CD4-positive, alpha-beta T cell (primary cell): ENCODE results near the gene ZNF500. TPM values are rescaled to one million over a fixed set of nuclear protein-coding genes. Genes with fewer than 3 reads are reported as not detected.

Experiments
- ATAC-seq: fragments of 200-7000 bp; cut with Tn5 transposase; one replicate; pipeline ENCODE4 v1.10.0; 2022; ENCODE audit warnings: mild to moderate bottlenecking; ENCODE audit not compliant: poor library complexity
- CTCF ChIA-PET: fragments of 350-600 bp; sonication (Branson Sonifier 250); formaldehyde crosslinking; loops from one replicate; lab custom pipeline; 2021; ENCODE audit warnings: antibody characterized with exemption, inconsistent platforms; lab: Charles Lee
- POLR2A ChIA-PET: fragments of 350-600 bp; sonication (Branson Sonifier 250); formaldehyde crosslinking; loops from one replicate; lab custom pipeline; 2021; ENCODE audit warnings: antibody characterized with exemption, inconsistent platforms; lab: Charles Lee
- DNase-seq, 14 experiments: peaks; one replicate each; pipeline ENCODE4 v3.0.0-alpha.2; 2013 to 2020; ENCODE audit warnings: mixed read lengths in 2 of 14
- H3K27ac ChIP-seq, 2 donors: one replicate each; pipeline versions ENCODE4 v1.5.1 to v1.7.0; 2013; ENCODE audit warnings: low read length in 2 of 2, low read depth in 1 of 2, mild to moderate bottlenecking in 1 of 2
- H3K27me3 ChIP-seq, 2 experiments: 1 replicate in 1 of 2; 2 replicates in 1 of 2; pipeline versions ENCODE4 v1.6.1 to v1.7.0; 2013; ENCODE audit warnings: low read length in 2 of 2, control low read depth in 1 of 2, mild to moderate bottlenecking in 1 of 2, moderate library complexity in 1 of 2; ENCODE audit not compliant: insufficient read depth in 2 of 2, control insufficient read depth in 1 of 2
- H3K36me3 ChIP-seq: one replicate; pipeline ENCODE4 v1.6.1; 2013; ENCODE audit warnings: low read length, control low read depth; ENCODE audit not compliant: insufficient read depth
- H3K4me1 ChIP-seq: one replicate; pipeline ENCODE4 v1.6.1; 2013; ENCODE audit warnings: low read length, control low read depth; ENCODE audit not compliant: insufficient read depth
- H3K4me3 ChIP-seq: one replicate; pipeline ENCODE4 v1.5.1; 2013; ENCODE audit warnings: mild to moderate bottlenecking, low read length, moderate library complexity
- H3K9me3 ChIP-seq, 2 experiments: 1 replicate in 1 of 2; 2 replicates in 1 of 2; pipeline versions ENCODE4 v1.6.1 to v1.7.0; 2013; ENCODE audit warnings: low read length in 2 of 2, mild to moderate bottlenecking in 2 of 2, control low read depth in 1 of 2, moderate library complexity in 1 of 2; ENCODE audit not compliant: control insufficient read depth in 1 of 2, insufficient read depth in 1 of 2
- H3K27ac Mint-ChIP-seq: one replicate; pipeline ENCODE4 v1.8.0; 2020; ENCODE audit warnings: mixed read lengths
- H3K27me3 Mint-ChIP-seq: one replicate; pipeline ENCODE4 v1.8.0; 2021; ENCODE audit warnings: mixed read lengths
- H3K36me3 Mint-ChIP-seq: one replicate; pipeline ENCODE4 v1.8.0; 2021; ENCODE audit warnings: low read depth, mixed read lengths
- H3K4me1 Mint-ChIP-seq: one replicate; pipeline ENCODE4 v1.8.0; 2021; ENCODE audit warnings: low read depth, mixed read lengths
- H3K4me3 Mint-ChIP-seq: one replicate; pipeline ENCODE4 v1.8.0; 2020; ENCODE audit warnings: mild to moderate bottlenecking, mixed read lengths
- H3K9me3 Mint-ChIP-seq: one replicate; pipeline ENCODE4 v1.8.0; 2020; ENCODE audit warnings: mixed read lengths
- CTCF ChIP-seq: fragments of 200-600 bp; IDR thresholded peaks from one replicate; pipeline ENCODE4 v1.8.0; 2022; ENCODE audit warnings: antibody characterized with exemption, mild to moderate bottlenecking
- intact Hi-C, 2 experiments: fragments of 100-400 bp; cut with DNase I in 1 of 2; cut with micrococcal nuclease in 1 of 2; formaldehyde crosslinking; loops; one replicate each; pipeline versions ENCODE4 v1.15.1 to v1.9.0; 2023 to 2025; cut with DNase I, micrococcal nuclease
- total RNA-seq, 174 experiments: library from RNA in 2 of 174; stranded (reverse) in 2 of 174; gene quantifications; one replicate each; pipeline ENCODE4 v1.2.3 and lab custom pipeline; 2021 to 2026

The ZNF500 gene
- total RNA-seq, 2 experiments from 2014 or later, result 11.8 to 12.4 TPM

DNA sequence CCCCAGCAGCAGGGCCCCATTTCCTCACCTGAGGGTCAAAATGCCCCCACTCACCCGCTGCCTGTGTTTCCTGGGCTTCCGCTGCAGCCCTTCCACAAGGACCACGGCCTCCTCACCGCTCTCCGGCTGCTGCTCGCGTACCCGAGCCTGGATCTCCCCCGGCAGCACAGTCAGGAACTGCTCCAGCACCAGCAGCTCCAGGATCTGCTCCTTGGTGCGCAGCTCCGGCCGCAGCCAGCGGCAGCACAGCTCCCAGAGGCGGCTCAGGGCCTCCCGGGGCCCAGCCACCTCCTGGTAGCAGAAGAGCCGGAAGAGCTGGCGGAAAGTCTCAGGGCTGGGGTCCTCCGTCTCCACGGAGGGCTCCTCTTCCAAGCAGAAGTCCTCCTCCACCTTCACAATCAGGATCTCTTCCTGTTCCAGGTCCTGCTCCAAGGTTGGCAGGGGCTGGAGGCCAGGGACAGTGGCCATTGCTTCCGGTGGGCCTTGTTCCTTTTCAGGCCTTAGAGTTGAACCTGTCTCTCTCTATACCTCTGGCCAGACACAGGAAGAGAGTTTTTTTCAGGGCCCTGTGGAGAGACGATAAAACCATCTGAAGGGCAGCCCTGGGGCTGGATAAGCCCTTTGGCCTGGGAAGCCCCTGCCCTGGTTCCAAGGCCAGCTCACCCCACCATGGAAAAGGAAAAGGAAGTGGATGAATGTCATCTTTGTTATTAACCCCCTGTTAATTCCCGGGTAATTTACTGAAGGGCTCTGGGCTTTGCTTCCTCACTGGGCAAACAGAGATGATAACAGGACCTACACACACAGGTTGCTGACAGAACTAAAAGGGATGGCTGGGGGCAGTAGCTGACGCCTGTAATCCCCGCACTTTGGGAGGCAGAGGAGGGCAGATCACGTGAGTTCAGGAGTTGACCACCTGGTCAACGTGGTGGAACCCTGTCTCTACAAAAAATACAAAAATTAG is 1.2 kb downstream of the ZNF500 start:
- Mint-ChIP-seq H3K4me1 (peaks cover 32% of the 10 kb centered on the region), H3K4me3 (peak overlapping the region; percentile 89), H3K27ac (peak overlapping the region; percentile 90), H3K36me3 (peaks cover 50% of the 10 kb centered on the region), H3K9me3 (no peaks in the 10 kb centered on the region), H3K27me3 (no peaks in the 10 kb centered on the region)
- Histone ChIP-seq H3K27ac (peak overlapping the region in 1 of 2 donors; percentile 25), H3K4me1 (peaks cover 41% of the 10 kb centered on the region), H3K36me3 (peaks cover 29% of the 10 kb centered on the region), H3K27me3 (no peaks in the 10 kb centered on the region), H3K4me3 (peak overlapping the region; percentile 80), H3K9me3 (no peaks in the 10 kb centered on the region)
- ChIA-PET CTCF (no interaction called here), POLR2A (interaction anchor here (1.2 to 3.5 kb wide), 6 partner anchors 31 to 149 kb away, joined by 3 to 61 read pairs (median 6); partner anchors contain the start of genes ANKS3, DNAAF8 and ROGDI)
- intact Hi-C loops, result loop anchor here (2.0 to 5.0 kb wide), 4 partner anchors 31 to 495 kb away; partner anchors contain the start of genes ANKS3 (in 1 of the 2), DNAAF8 (in 1 of the 2), EEF2KMT (in 1 of the 2) and MGRN1 (in 1 of the 2)
- no peak for TF ChIP-seq CTCF
- DNase-seq, result no peak
- ATAC-seq, result no peak

DNA sequence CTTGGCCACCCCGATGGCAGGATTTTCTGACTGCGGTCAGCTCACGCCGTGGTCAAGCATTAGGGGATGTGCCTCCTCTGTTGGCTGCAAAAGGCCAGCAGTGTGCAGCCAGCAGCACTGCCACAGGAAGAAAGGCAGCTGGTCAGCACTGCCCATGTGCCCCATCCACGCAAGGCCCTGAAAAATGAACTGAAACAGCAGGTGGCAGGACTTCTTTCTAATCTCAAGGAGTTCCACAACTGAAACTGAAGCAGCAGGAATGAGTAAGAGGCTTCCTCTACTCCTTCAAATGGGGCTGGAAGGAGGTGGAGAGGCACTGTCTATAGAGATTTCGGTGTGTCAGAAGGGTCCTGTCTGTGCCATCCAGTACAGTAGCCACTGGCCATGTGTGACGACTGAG is 3.2 kb downstream of the ZNF500 start:
- no peak overlapping the region for H3K27ac Mint-ChIP-seq
- no peak for ATAC-seq
- Histone ChIP-seq H3K36me3 (peaks cover 48% of the 10 kb centered on the region), H3K27ac (no peak overlapping the region), H3K27me3 (no peaks in the 10 kb centered on the region), H3K4me3 (no peak overlapping the region), H3K4me1 (peaks cover 35% of the 10 kb centered on the region), H3K9me3 (no peaks in the 10 kb centered on the region)
- ChIA-PET CTCF (no interaction called here), POLR2A (interaction anchor here (0.8 kb wide), 1 partner anchor 30 kb away, joined by 3 read pairs; the partner anchor contains the start of genes ANKS3 and DNAAF8)
- no peak for DNase-seq
- no peaks in the 10 kb centered on the region for H3K27me3 Mint-ChIP-seq
- H3K36me3 Mint-ChIP-seq, result peaks cover 70% of the 10 kb centered on the region
- H3K4me1 Mint-ChIP-seq, result peaks cover 32% of the 10 kb centered on the region
- TF ChIP-seq CTCF, result no peak
- intact Hi-C loops, result no loop called here
- H3K4me3 Mint-ChIP-seq, result peak overlapping the region; percentile 42
- no peaks in the 10 kb centered on the region for H3K9me3 Mint-ChIP-seq

DNA sequence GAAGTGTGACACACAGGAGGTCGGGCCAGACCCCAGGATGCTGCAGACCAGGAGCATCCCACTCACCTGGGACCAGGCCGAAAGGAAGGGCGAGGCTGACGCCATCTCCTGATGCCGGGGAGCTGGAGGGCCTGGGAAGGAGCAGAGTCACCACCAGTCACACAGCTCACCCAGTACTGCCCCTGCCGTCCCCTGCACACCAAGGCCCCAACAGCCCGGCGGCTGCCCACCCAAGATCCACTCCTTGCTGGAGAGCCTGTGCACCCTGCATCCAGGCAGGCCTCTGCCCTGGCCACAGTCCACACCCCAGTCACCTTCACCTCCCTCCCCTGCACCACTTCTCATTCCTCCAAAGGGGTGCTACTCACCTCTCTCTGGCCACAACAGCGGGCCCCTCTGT is 4.8 kb downstream of the ZNF500 start:
- Mint-ChIP-seq H3K36me3 (peaks cover 76% of the 10 kb centered on the region), H3K4me1 (peaks cover 18% of the 10 kb centered on the region), H3K27me3 (no peaks in the 10 kb centered on the region), H3K9me3 (no peaks in the 10 kb centered on the region), H3K27ac (no peak overlapping the region), H3K4me3 (no peak overlapping the region)
- Histone ChIP-seq H3K4me3 (no peak overlapping the region), H3K4me1 (peaks cover 21% of the 10 kb centered on the region), H3K36me3 (peaks cover 57% of the 10 kb centered on the region), H3K9me3 (no peaks in the 10 kb centered on the region), H3K27ac (no peak overlapping the region), H3K27me3 (no peaks in the 10 kb centered on the region)
- ChIA-PET CTCF (no interaction called here), POLR2A (no interaction called here)
- TF ChIP-seq CTCF, result no peak
- no peak for DNase-seq
- ATAC-seq, result no peak
- intact Hi-C loops, result no loop called here
